Measurements from ENCODE around the gene MPHOSPH10.
A peak's percentile ranks its signal among the peaks of the same experiment; 100 is the strongest.
"Not testable (repeated sequence)": the region's sequence is repeated elsewhere in the genome, so short reads cannot be mapped to it uniquely, and the experiment has no call there.

The MPHOSPH10 gene, protein sequence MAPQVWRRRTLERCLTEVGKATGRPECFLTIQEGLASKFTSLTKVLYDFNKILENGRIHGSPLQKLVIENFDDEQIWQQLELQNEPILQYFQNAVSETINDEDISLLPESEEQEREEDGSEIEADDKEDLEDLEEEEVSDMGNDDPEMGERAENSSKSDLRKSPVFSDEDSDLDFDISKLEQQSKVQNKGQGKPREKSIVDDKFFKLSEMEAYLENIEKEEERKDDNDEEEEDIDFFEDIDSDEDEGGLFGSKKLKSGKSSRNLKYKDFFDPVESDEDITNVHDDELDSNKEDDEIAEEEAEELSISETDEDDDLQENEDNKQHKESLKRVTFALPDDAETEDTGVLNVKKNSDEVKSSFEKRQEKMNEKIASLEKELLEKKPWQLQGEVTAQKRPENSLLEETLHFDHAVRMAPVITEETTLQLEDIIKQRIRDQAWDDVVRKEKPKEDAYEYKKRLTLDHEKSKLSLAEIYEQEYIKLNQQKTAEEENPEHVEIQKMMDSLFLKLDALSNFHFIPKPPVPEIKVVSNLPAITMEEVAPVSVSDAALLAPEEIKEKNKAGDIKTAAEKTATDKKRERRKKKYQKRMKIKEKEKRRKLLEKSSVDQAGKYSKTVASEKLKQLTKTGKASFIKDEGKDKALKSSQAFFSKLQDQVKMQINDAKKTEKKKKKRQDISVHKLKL

GRCh38 chr2:71130152-71130904, at the start of gene MPHOSPH10, which contains the start of gene MCEE:
Gene MPHOSPH10 (plus strand): TSS chr2:71130634. CDS start chr2:71130666, 32 bp downstream.
Gene MCEE (minus strand): TSS chr2:71130229. CDS start chr2:71130219, 10 bp downstream.
- peak; percentile 93 for DNase-seq

DNA sequence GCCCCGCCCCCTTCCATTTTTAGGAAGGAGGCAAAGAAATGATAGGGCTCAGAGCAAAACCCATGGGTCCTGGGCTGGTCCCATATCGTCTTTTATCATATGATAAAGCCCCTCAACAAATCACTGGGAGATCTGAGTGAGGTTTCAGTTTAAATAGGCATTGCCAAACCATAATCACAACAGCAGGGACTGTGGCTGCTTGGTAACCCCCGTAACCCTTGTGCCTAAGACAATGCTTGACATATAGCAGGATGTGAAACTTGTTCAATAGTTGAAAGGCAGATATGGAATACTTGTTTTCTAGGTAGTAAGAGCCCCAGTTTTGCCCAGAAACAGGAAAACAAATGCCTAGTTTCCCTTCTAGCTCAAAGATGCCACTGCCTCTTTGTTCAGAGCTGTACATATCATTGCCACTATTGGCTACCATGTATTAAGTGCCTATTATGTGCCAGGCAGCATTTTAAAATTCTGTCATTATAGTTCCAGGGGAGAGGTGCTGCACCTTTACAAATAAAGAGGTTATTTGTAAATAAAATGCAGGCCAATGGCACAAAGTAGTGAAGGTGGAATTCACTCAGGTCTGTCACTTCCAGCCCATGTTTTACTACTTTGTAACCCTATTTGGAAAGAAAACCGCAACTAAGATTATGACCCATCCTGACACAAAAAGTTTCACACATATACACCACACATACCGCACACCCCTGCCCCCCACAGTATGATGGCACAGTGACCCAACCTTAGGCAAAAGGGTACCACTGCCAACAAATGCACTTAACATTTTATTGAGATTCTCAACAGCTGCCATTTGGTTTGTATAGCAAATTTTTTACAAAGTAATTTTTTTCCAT, 47.8 kb upstream of the MPHOSPH10 start:
- DNase-seq = peak; percentile 88

GRCh38 chr2:71083297-71083696, 47.1 kb upstream of the MPHOSPH10 start:
- DNase-seq = not testable (repeated sequence)

GRCh38 chr2:71083752-71084312, 46.6 kb upstream of the MPHOSPH10 start:
- not testable (repeated sequence) for DNase-seq

DNA sequence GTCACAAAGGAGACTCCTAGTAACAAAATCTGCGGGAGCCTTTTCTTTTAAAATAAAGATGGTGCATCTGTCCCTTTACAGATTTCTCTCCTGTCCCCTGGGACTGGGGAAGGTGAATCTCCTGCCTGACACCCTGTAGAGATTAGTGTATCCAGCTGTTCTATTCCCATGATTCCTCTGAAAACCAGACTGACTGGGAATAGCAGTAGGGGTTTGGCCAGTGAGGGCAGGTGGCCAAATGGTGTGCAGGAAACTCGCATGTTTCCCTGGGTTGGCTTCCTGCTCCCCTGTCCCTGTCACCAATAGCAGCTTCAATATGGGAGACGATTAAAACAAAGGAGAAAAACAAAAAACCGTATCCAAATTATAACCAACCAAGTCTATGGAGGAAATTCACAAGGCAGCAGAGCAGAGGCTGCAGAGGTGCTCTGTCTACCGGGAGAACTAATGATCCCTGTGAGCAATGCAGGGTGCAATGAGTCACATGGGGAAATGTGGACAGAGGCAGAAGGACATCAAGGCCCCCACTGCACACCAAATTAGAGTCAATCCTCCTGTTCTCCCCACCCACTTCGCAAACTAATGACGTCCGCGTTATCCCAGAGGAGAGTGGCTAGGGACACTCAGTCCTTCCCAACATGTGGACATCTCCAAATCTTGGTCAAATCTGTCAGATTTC, 45.0 kb upstream of the MPHOSPH10 start:
- not testable (repeated sequence) for DNase-seq

DNA sequence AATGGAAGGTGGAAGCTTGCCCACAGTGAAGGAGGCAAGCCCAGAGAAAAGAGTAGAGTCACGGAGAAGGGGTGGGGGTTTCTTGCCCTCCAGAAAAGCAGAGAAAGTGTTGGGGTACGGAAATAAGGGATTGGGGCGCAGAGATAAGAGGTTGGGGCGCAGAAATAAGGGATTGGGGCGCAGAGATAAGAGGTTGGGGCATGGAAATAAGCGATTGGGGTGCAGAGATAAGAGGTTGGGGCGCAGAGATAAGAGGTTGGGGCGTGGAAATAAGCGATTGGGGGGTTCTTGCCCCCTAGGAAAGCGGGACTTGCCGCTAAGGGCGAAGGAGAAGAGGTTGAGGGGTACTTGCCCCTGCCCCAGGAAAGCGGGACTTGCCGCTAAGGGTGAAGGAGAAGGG, 41.0 kb upstream of the MPHOSPH10 start:
- DNase-seq = not testable (repeated sequence)

DNA sequence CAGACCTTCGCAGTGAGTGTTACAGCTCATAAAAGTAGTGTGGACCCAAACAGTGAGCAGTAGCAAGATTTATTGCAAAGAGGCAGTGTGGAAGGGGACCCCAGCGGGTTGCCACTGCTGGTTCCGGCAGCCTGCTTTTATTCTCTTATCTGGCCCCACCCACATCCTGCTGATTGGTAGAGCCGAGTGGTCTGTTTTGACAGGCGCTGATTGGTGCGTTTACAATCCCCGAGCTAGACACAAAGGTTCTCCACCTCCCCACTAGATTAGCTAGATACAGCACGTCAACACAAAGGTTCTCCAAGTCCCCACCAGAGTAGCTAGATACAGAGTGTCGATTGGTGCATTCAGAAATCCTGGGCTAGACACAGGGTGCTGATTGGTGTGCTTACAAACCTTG, 38.6 kb upstream of the MPHOSPH10 start:
- not testable (repeated sequence) for DNase-seq

GRCh38 chr2:71092491-71093260, 37.8 kb upstream of the MPHOSPH10 start:
- DNase-seq = not testable (repeated sequence)

DNA sequence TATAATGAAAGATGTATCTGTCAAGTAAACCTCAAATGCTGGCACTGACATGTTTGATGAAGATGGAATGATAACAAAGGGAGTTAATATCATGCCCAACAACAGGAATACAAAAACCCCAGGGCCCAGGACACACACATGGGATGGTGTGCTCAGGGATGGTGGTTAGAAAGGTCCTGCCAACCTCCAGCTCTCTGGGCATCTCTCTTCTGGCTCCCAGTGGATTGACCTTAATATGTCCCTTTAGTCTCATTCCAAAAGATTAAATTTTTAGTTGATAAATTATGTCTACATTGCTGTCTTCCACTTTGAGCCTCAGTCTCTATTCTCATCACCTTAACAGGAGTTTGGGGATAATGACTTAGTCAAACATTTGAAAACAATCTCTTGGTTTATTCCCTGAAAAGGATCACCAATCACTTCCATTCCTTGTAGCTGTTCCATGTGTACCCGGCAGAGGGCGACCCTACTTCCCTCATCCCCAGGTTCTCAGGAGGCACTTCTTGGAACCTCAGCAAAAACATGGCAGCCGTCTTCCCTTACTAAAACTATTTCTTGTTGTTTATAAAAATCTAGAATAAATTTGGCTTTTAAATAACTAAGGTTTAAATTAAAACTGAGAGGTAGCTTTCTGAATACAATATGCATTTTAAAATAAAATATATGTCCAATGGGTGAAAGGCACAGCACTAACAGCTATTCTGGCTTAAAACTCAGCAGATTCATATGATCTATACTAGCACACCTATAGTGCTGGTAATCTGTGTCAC, 30.1 kb upstream of the MPHOSPH10 start:
- DNase-seq = peak; percentile 60

DNA sequence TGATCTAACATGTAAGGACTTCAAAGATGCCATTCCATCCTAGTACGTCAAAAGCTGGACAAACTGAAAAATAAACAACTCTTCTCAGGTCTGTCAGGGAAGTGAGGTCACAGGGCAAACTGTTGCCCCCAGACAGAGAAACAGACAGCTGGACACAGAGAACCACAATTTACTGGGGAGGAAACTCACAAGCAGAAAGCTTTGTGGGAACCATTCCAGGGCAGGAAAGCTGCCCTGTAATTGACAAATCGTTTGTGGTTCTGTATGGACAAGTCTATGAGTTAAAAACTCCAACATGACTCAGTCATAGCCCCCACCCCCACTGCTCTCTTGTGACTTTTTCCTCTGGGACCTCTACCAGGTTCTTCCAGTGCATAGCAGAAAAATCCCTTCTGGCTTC, 28.8 kb upstream of the MPHOSPH10 start:
- no peak for DNase-seq

DNA sequence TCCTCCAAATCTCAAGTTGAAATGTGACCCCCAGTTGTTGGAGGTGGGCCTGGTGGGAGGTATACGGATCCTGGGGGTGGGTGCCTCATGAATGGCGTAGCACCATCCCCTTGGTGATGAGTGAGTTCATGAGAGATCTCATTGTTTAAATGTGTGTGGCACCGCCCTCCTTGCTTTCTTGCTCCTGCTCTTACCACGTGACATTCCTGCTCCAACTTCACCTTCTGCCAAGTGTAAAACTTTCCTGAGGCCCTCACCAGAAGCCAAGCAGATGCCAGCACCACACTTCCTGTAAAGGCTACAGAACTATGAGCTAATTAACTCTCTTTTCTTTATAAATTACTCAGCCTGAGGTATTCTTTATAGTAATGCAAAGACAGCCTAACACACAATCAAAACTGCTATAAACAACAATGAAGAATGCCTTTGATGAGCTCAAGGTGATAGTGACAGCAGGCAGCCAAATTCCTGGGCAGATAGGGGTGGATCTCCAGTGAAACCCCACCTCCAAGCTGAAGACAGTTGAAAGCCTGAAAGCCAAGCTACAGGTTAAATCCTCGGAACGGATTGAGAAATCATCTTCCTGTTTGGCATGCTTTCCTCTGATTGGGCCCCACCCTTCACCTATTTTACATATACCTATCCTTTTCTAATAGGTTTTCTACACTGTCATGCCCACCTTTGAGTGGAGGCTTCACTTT, 27.3 kb upstream of the MPHOSPH10 start:
- DNase-seq = no peak

DNA sequence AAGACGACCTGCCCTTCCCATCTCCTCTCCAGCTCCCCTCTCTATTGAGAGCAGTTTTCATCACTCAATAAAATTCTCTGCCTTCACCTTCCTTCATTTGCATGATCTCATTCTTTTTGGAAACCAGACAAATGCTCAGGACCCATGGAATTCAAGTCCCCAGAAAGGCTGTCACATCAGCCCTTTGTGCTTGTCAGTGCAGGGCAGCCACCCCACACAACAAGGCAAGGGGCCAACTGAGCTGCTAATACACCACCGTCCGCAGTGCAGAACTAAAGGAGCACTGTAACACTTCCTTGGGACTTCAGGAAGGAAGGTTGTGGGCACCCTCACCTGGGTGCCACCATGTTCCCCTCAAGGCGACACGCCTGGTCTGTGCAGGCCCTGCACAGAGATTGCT, 26.6 kb upstream of the MPHOSPH10 start:
- DNase-seq = no peak

DNA sequence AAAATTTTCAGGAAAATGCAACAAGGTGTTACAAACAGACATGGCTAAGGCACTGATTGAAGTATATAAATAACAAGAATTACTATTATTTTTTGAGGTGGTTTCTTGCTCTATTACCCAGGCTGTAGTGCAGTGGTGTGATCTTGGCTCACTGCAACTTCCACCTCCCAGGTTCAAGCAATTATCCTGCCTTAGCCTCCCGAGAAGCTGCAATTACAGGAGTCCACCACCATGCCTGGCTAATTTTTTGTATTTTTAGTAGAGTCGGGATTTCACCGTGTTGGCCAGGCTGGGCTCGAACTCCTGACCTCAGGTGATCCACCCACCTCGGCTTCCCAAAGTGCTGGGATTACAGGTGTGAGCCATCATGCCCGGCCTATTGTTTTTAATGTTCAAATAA, 24.0 kb upstream of the MPHOSPH10 start:
- DNase-seq = not testable (repeated sequence)

DNA sequence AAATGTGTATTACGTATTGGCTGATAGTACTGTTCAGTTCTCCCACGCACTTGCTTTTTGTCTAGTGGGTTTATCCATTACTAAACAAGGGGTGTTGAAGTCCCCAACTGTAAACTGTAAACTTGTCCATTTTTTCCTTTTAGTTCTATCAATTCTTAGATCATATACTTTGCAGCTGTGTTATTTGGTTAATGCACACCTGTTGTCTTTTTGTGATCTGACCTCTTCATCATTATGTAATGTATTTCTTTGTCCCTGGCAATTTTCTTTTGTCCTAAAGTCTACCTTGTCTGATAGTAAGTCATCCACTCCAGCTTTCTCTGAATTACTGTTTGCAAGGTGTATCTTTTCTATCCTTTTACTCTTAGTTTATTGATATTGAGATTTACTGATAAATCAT, 22.3 kb upstream of the MPHOSPH10 start:
- no peak for DNase-seq

DNA sequence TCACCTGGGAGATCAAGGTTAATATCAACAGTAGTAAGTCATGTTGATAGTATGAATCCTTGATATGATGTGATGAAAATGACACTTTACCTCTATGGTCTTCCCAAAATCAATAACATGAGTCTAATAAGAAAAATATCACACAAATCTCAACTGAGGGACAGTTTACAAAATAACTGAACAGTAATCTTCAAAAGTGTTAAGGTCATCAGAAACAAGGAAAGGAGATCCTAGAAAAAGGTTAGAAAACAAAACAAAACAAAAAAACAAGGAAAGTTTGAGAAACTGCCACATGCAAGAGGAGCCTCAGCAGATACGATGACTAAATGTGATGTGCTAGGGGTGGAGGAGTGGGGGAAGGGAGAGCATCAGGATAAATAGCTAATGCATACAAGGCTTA, 16.6 kb upstream of the MPHOSPH10 start:
- no peak for DNase-seq

DNA sequence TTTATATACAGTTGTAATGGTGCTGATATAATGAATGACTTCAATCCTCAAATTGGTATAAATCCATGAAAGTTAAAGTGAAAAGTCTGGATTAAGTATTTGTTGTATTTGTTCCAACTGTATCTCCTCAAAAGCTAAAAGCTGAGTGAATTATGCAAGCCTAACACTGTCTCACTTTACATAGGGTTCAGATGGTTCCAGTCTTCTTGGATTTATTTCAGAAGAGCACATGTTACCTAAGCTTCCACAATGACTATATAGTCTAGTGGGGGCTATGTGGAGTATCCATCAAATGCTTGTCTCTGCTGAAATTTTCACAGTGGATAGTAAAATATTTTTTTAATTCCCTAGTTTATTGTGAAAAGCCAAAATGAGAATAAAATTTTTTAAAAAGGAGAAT, 13.4 kb upstream of the MPHOSPH10 start:
- DNase-seq = no peak

DNA sequence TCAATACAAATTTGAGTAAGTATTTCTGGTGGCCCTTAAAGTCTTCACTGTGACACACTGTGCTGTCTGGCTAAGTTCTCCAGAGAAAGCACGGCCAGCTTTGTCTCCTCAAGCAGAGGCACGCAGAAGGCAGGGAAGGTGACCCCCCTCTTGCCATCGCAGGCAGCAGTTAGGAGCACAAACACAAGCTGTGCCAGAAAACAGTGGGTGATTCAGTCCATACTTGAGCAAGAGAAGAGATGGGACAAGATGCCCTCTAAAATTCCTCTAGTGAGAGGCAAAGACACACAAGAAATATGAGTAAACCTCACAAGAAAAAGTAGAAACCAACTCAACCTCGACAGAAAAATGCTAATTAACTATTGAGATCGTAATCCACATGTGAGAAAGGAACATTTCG, 10.2 kb upstream of the MPHOSPH10 start:
- no peak for DNase-seq

- DNase-seq = no peak
These were observed 9.0 kb upstream of the MPHOSPH10 start for GRCh38 chr2:71121479-71121878.

All from activated CD4-positive, alpha-beta T cell treated with anti-CD3 and anti-CD28 coated beads, Interleukin-2, Interleukin-6, amounts not matched to agents 100 ng/mL and 50 ng/mL, durations not matched to agents 16 hours and 8 hours (primary cell).